Breast epithelium (tissue), 3 donors: Measurements from ENCODE around the gene GALM.

Experiments
- CTCF ChIP-seq, 3 donors: fragments of 450-650 bp; IDR thresholded peaks; one replicate each; pipeline ENCODE4 v1.5.1; 2016 to 2017; ENCODE audit warnings: antibody characterized with exemption in 3 of 3, mild to moderate bottlenecking in 3 of 3, moderate library complexity in 3 of 3
- POLR2A ChIP-seq: fragments of 450-650 bp; IDR thresholded peaks from one replicate; pipeline ENCODE4 v1.6.1; 2016; ENCODE audit warnings: antibody characterized with exemption, mild to moderate bottlenecking, moderate library complexity

- TF ChIP-seq CTCF (IDR thresholded peaks at IDR 0.05) (no peak), POLR2A (no peak)
These were observed 26.9 kb downstream of the GALM start for GRCh38 chr2:38692636-38693318.
